ENCODE data around the gene THOP1.

DNA sequence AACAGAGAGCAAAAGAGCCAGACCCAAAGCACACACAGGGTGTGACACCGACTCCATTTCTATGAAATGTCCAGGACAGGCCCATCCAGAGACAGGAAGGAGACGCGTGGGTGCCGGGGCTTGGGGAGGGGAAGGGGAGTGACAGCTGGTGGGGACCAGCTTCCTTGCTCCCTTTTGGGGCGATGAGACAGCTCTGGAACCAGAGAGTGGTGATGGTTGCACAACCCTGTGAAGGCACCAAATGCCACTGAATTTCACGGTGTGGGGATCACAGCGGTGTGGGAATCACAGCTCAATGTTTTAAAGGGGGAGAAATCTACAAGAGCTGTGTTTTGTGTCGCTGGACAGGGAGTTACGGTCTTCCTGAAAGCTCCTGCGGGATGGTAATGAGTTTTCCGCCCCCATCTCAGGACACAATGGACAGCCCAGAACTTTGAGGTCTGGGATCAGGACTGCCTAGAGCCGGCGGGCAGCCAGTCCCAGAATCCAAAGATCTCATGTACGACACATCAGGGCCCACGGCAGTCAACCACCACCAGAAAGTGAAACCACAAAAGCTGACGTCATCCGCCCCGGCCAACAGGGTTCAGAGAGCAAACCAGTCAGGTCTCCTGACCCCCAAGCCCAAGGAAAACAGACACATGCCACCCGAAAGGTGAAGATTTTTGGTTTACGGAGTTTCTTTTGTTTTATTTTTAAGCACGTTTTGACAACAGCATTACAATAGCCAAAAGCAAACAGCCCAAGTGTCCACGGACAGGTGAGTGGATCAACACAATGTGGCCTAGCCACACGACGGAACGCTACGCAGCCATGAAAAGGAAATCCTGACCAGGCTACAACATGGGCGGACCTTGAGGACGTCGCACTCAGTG lies 9.5 kb upstream of the THOP1 start:
- TF ChIP-seq, protein P1, sequence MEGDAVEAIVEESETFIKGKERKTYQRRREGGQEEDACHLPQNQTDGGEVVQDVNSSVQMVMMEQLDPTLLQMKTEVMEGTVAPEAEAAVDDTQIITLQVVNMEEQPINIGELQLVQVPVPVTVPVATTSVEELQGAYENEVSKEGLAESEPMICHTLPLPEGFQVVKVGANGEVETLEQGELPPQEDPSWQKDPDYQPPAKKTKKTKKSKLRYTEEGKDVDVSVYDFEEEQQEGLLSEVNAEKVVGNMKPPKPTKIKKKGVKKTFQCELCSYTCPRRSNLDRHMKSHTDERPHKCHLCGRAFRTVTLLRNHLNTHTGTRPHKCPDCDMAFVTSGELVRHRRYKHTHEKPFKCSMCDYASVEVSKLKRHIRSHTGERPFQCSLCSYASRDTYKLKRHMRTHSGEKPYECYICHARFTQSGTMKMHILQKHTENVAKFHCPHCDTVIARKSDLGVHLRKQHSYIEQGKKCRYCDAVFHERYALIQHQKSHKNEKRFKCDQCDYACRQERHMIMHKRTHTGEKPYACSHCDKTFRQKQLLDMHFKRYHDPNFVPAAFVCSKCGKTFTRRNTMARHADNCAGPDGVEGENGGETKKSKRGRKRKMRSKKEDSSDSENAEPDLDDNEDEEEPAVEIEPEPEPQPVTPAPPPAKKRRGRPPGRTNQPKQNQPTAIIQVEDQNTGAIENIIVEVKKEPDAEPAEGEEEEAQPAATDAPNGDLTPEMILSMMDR (IDR thresholded peaks at IDR 0.05) = no peak
- TF ChIP-seq POLR2A (IDR thresholded peaks at IDR 0.05) = no peak

Data from uterus (tissue), 2 donors.